H1 (cell line): ENCODE results near the gene IFNL4. TPM values are rescaled to one million over a fixed set of nuclear protein-coding genes. Genes with fewer than 3 reads are reported as not detected.

Source experiments
- CTCF ChIA-PET: fragments of 300-600 bp; sonication (Branson Sonifier 250); formaldehyde crosslinking; loops from one replicate; lab custom pipeline; 2021; ENCODE audit not compliant: partially characterized antibody; lab: Charles Lee
- POLR2A ChIA-PET: fragments of 300-600 bp; sonication (Branson Sonifier 250); formaldehyde crosslinking; loops from one replicate; lab custom pipeline; 2021; ENCODE audit warnings: inconsistent platforms; ENCODE audit not compliant: partially characterized antibody; lab: Charles Lee
- DNase-seq, 2 experiments: peaks; one replicate each; pipeline versions ENCODE4 v3.0.0 to v3.0.0-alpha.2; 2010 to 2022; ENCODE audit warnings: low spot score in 2 of 2, low read depth in 1 of 2, mixed read lengths in 1 of 2
- FAIRE-seq: peaks from 2 replicates; lab custom pipeline; 2011; peaks lifted over from hg19 to GRCh38; lab: Jason Lieb, UNC
- H2AFZ ChIP-seq: 2 replicates; pipeline ENCODE4 v1.8.1; 2012; ENCODE audit warnings: low read length, inconsistent platforms
- H2AK5ac ChIP-seq: 2 replicates; pipeline ENCODE4 v1.6.1; 2013; ENCODE audit warnings: low read depth, low read length
- H2BK120ac ChIP-seq: replicated peaks from 2 replicates; pipeline ENCODE3; 2013; ENCODE audit warnings: low read depth, low read length, inconsistent platforms
- H2BK12ac ChIP-seq: 2 replicates; pipeline ENCODE4 v1.6.1; 2013; ENCODE audit warnings: low read depth, low read length
- H2BK15ac ChIP-seq: 2 replicates; pipeline ENCODE4 v1.6.1; 2013; ENCODE audit warnings: low read length
- H2BK20ac ChIP-seq: 2 replicates; pipeline ENCODE4 v1.6.1; 2013; ENCODE audit warnings: low read length
- H2BK5ac ChIP-seq: 2 replicates; pipeline ENCODE4 v1.6.1; 2013; ENCODE audit warnings: low read depth, low read length
- H3K14ac ChIP-seq: 2 replicates; pipeline ENCODE4 v1.6.1; 2013; ENCODE audit warnings: inconsistent platforms; ENCODE audit not compliant: insufficient read length
- H3K18ac ChIP-seq: 2 replicates; pipeline ENCODE4 v1.6.1; 2013; ENCODE audit warnings: low read length; ENCODE audit errors: extremely low read depth
- H3K23ac ChIP-seq: 2 replicates; pipeline ENCODE4 v1.6.1; 2013; ENCODE audit warnings: inconsistent platforms; ENCODE audit not compliant: insufficient read length
- H3K23me2 ChIP-seq: 2 replicates; pipeline ENCODE4 v1.6.1; 2013; ENCODE audit warnings: low read depth, low read length
- H3K27ac ChIP-seq: 2 replicates; pipeline ENCODE4 v1.6.1; 2011; ENCODE audit warnings: low read depth, low read length, inconsistent platforms
- H3K27me3 ChIP-seq, 4 experiments: replicated peaks in 1 of 4; 1 replicate in 1 of 4; 2 replicates in 3 of 4; pipeline versions ENCODE4 v1.6.1 to v1.8.1; 2011 to 2013; ENCODE audit warnings: low read length in 3 of 4, mild to moderate bottlenecking in 3 of 4, inconsistent platforms in 2 of 4, mixed read lengths in 2 of 4, moderate library complexity in 1 of 4; ENCODE audit not compliant: control insufficient read depth in 3 of 4, insufficient read depth in 3 of 4; ENCODE audit errors: extremely low read depth in 1 of 4
- H3K36me3 ChIP-seq, 4 experiments: 2 replicates each; pipeline versions ENCODE4 v1.6.1 to v1.8.1; 2011 to 2013; ENCODE audit warnings: mild to moderate bottlenecking in 4 of 4, low read length in 3 of 4, moderate library complexity in 2 of 4, control low read depth in 1 of 4, inconsistent platforms in 1 of 4; ENCODE audit not compliant: insufficient read depth in 4 of 4, control insufficient read depth in 2 of 4
- H3K4ac ChIP-seq: replicated peaks from 2 replicates; pipeline ENCODE3; 2013; ENCODE audit warnings: low read length, low read depth, mixed read lengths, inconsistent platforms; ENCODE audit not compliant: insufficient read length
- H3K4me1 ChIP-seq, 4 experiments: replicated peaks in 1 of 4; 1 replicate in 1 of 4; 2 replicates in 3 of 4; pipeline versions ENCODE4 v1.6.1 to v1.8.1; 2011 to 2013; ENCODE audit warnings: low read length in 3 of 4, inconsistent platforms in 2 of 4, mixed read lengths in 1 of 4; ENCODE audit not compliant: insufficient read depth in 4 of 4, control insufficient read depth in 3 of 4
- H3K4me2 ChIP-seq, 2 experiments: 2 replicates each; pipeline versions ENCODE4 v1.6.1 to v1.8.1; 2011 to 2013; ENCODE audit warnings: low read depth in 2 of 2, low read length in 2 of 2, control low read depth in 1 of 2, inconsistent platforms in 1 of 2, mild to moderate bottlenecking in 1 of 2; ENCODE audit not compliant: insufficient read depth in 1 of 2
- H3K4me3 ChIP-seq, 4 experiments: fragments of 200-600, 300-600 bp in 1 of 4; sonication (generic), shearing (Covaris generic), sonication (Bioruptor Twin) in 1 of 4; 2 replicates each; pipeline versions ENCODE4 v1.5.1 to v1.8.1; 2011 to 2016; ENCODE audit warnings: low read length in 4 of 4, low read depth in 3 of 4, control low read depth in 2 of 4, inconsistent platforms in 2 of 4, mild to moderate bottlenecking in 2 of 4, mixed read lengths in 1 of 4, moderate library complexity in 1 of 4; ENCODE audit not compliant: insufficient read depth in 2 of 4; ENCODE audit errors: extremely low read depth in 1 of 4
- H3K56ac ChIP-seq: replicated peaks from 2 replicates; pipeline ENCODE3; 2013; ENCODE audit warnings: low read depth, mild to moderate bottlenecking, mixed read lengths, low read length, inconsistent platforms; ENCODE audit not compliant: insufficient read length
- H3K79me1 ChIP-seq: 2 replicates; pipeline ENCODE4 v1.6.1; 2013; ENCODE audit warnings: low read depth, low read length, control low read depth
- H3K79me2 ChIP-seq, 2 experiments: 2 replicates each; pipeline versions ENCODE4 v1.6.1 to v1.8.1; 2012 to 2013; ENCODE audit warnings: low read length in 2 of 2, mild to moderate bottlenecking in 2 of 2, inconsistent platforms in 1 of 2; ENCODE audit not compliant: insufficient read depth in 2 of 2, control insufficient read depth in 1 of 2
- H3K9ac ChIP-seq, 4 experiments: replicated peaks in 1 of 4; 1 replicate in 1 of 4; 2 replicates in 3 of 4; pipeline versions ENCODE4 v1.6.1 to v1.8.1; 2011 to 2013; ENCODE audit warnings: low read depth in 3 of 4, low read length in 3 of 4, control low read depth in 2 of 4, mild to moderate bottlenecking in 2 of 4, moderate library complexity in 2 of 4, inconsistent platforms in 1 of 4; ENCODE audit errors: extremely low read depth in 1 of 4
- H3K9me3 ChIP-seq, 2 experiments: 2 replicates each; pipeline versions ENCODE4 v1.6.1 to v1.8.1; 2012 to 2013; ENCODE audit warnings: mild to moderate bottlenecking in 2 of 2, moderate library complexity in 2 of 2, control low read depth in 1 of 2, inconsistent platforms in 1 of 2, low read depth in 1 of 2, low read length in 1 of 2, mixed read lengths in 1 of 2; ENCODE audit not compliant: insufficient read depth in 2 of 2
- H4K20me1 ChIP-seq, 2 experiments: replicated peaks in 1 of 2; 2 replicates each; pipeline versions ENCODE3 to v1.8.1; 2011 to 2013; ENCODE audit warnings: inconsistent platforms in 2 of 2, low read length in 2 of 2, mild to moderate bottlenecking in 1 of 2; ENCODE audit not compliant: insufficient read depth in 2 of 2, control insufficient read depth in 1 of 2
- H4K5ac ChIP-seq: 2 replicates; pipeline ENCODE4 v1.6.1; 2013; ENCODE audit warnings: low read length, low read depth, mixed read lengths, inconsistent platforms; ENCODE audit not compliant: insufficient read length
- H4K8ac ChIP-seq: 2 replicates; pipeline ENCODE4 v1.8.0; 2013; ENCODE audit warnings: mild to moderate bottlenecking, moderate library complexity, low read length, inconsistent platforms; ENCODE audit not compliant: insufficient read depth; ENCODE audit errors: extremely low read depth
- H4K91ac ChIP-seq: replicated peaks from 2 replicates; pipeline ENCODE3; 2013; ENCODE audit warnings: low read length, mixed read lengths, inconsistent platforms; ENCODE audit not compliant: insufficient read length
- CHD1 ChIP-seq: IDR thresholded peaks from 2 replicates; pipeline ENCODE4 v1.6.1; 2012; ENCODE audit warnings: low read depth, low read length, improper control_type of control experiment
- RAD21 ChIP-seq, 2 experiments: IDR thresholded peaks in 1 of 2; conservative IDR thresholded peaks in 1 of 2; 2 replicates each; pipeline ENCODE4 v1.6.1; 2011; ENCODE audit warnings: low read depth in 2 of 2, low read length in 2 of 2, improper control_type of control experiment in 1 of 2, inconsistent platforms in 1 of 2, mild to moderate bottlenecking in 1 of 2, moderate library complexity in 1 of 2
- WGBS, 2 experiments: shearing (Covaris generic) in 1 of 2; methylation state at CpG; one replicate each; pipeline versions ENCODE4 v1.1.6 to v1.1.7; 2013 to 2015; ENCODE audit warnings: low lambda C conversion rate in 2 of 2, mixed read lengths in 2 of 2, inconsistent platforms in 1 of 2, low coverage in 1 of 2, missing lambda C conversion rate in 1 of 2; ENCODE audit not compliant: insufficient replicate concordance in 2 of 2, insufficient coverage in 1 of 2, insufficient read length in 1 of 2; ENCODE audit errors: extremely low coverage in 1 of 2, missing lambda C conversion rate in 1 of 2; 5-methylcytosine and 5-hydroxymethylcytosine counted together
- polyA plus RNA-seq, 7 experiments: library from polyadenylated mRNA; depleted of rRNA in 3 of 7; stranded (reverse) in 5 of 7; unstranded in 2 of 7; fragments of >200 nt in 5 of 7; fragments of 200-250 nt in 2 of 7; gene quantifications; 1 replicate in 5 of 7; 2 replicates in 1 of 7; 4 replicates in 1 of 7; pipeline versions ENCODE4 v1.2.1 to v1.2.3, GENCODE V29; 2011 to 2013; ENCODE audit warnings: missing spikeins in 2 of 7, mixed read lengths in 2 of 7
- total RNA-seq: library from RNA; stranded (reverse); fragmentation: NEBNext Ultra II Directional; extraction: Animal tissue kit (Norgen Biotek cat#: 25700); gene quantifications from 2 replicates; pipeline ENCODE4 v1.2.1, GENCODE V29; 2021
- TF ChIP-seq, protein P1 (sequence below), 3 experiments: IDR thresholded peaks; 1 replicate in 2 of 3; 2 replicates in 1 of 3; pipeline versions ENCODE4 v1.5.1 to v1.6.1; 2011; ENCODE audit warnings: low read length in 3 of 3, mild to moderate bottlenecking in 3 of 3, inconsistent platforms in 2 of 3, low read depth in 1 of 3, moderate library complexity in 1 of 3; ENCODE audit not compliant: insufficient read depth in 1 of 3; ENCODE audit errors: control extremely low read depth in 1 of 3

Gene IFNL4
- total and polyA plus RNA-seq, 2 of the 8 experiments (the other 6 are each of a cell fraction or from before 2014, with no cell fraction given): not detected

DNA sequence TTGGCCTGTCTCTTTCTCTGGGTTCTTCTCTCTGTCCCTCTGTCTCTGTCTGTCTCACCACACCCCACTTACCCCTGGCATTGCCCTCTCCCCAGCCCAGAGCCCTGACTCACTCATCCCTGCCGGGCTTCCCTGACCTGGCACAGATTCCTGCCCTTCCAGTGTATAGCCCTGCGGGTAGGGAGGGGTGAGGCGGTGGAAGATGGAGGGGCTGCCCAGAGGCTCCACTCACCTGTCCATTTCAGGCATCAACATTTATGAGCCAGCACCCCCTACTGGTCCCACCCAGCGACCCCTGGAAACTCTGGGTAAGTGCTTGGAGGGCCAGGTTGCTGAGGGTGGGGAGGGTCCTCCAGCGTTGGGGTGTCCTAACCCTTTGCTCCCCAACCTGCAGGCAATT lies 50.8 kb downstream of the IFNL4 start:
- Histone ChIP-seq H4K5ac (no peak overlapping the region), H3K23ac (no peak overlapping the region), H3K4me2 (no peak overlapping the region), H3K27ac (no peak overlapping the region), H2BK20ac (no peak overlapping the region), H3K27me3 (peaks cover 11 to 29% (median 21%) of the 10 kb centered on the region in 4 experiments), H3K79me2 (no peaks in the 10 kb centered on the region), H3K9ac (no peak overlapping the region), H2BK5ac (no peak overlapping the region), H3K56ac (no peak overlapping the region), H2AFZ (no peak overlapping the region), H4K91ac (no peak overlapping the region), H4K20me1 (peaks cover 0 to 2% of the 10 kb centered on the region in 2 experiments), H3K79me1 (no peaks in the 10 kb centered on the region), H2BK15ac (no peak overlapping the region), H3K9me3 (no peaks in the 10 kb centered on the region), H3K36me3 (no peaks in the 10 kb centered on the region), H3K4me1 (peaks cover 0 to 9% (median 8%) of the 10 kb centered on the region in 4 experiments; a peak in 6 of 7 replicates), H3K4ac (no peak overlapping the region), H2AK5ac (no peak overlapping the region), H2BK12ac (no peak overlapping the region), H3K23me2 (peaks cover 8% of the 10 kb centered on the region; the same call in 1 of the 2 replicates), H3K14ac (no peak overlapping the region), H3K4me3 (no peak overlapping the region), H3K18ac (no peak overlapping the region), H2BK120ac (no peak overlapping the region), H4K8ac (no peak overlapping the region)
- CTCF ChIA-PET: interaction anchor here (0.8 to 7.1 kb wide), 10 partner anchors 11 to 236 kb away, joined by 3 to 53 read pairs (median 7); no protein-coding TSS in a partner anchor
- POLR2A ChIA-PET: no interaction called here
- FAIRE-seq: no peak
- TF ChIP-seq CHD1 (no peak), RAD21 (IDR thresholded peaks at IDR 0.05 in 1 of 2, conservative IDR thresholded peaks at IDR 0.05 in 1 of 2; ENCODE audit: low read depth in 2 of 2, low read length in 2 of 2) (peak; percentile 39 to 59)
- TF ChIP-seq, protein P1, sequence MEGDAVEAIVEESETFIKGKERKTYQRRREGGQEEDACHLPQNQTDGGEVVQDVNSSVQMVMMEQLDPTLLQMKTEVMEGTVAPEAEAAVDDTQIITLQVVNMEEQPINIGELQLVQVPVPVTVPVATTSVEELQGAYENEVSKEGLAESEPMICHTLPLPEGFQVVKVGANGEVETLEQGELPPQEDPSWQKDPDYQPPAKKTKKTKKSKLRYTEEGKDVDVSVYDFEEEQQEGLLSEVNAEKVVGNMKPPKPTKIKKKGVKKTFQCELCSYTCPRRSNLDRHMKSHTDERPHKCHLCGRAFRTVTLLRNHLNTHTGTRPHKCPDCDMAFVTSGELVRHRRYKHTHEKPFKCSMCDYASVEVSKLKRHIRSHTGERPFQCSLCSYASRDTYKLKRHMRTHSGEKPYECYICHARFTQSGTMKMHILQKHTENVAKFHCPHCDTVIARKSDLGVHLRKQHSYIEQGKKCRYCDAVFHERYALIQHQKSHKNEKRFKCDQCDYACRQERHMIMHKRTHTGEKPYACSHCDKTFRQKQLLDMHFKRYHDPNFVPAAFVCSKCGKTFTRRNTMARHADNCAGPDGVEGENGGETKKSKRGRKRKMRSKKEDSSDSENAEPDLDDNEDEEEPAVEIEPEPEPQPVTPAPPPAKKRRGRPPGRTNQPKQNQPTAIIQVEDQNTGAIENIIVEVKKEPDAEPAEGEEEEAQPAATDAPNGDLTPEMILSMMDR (IDR thresholded peaks at IDR 0.05; ENCODE audit: control extremely low read depth in 1 of 3, insufficient read depth in 1 of 3, low read depth in 1 of 3, low read length in 3 of 3): peak; percentile 39 to 55 (median 44)
- DNase-seq: no peak
- 60% methylated on average over 5 of the region's 5 CpGs; no CpG with 5 or more reads in 1 of the 2 experiments for WGBS, 2 experiments
